HG02840 (cell line): ENCODE results near the gene KCNMA1.

Experiments
- ATAC-seq: cut with Tn5 transposase; IDR thresholded peaks from one replicate; pipeline ENCODE4 v1.9.1; 2021; ENCODE audit warnings: mild to moderate bottlenecking, moderate library complexity, moderate number of reproducible peaks; ENCODE audit not compliant: unreplicated experiment, low FRiP score

KCNMA1 gene

GRCh38 chr10:77410523-77410922 is 227.1 kb downstream of the KCNMA1 start:
- ATAC-seq, result no peak

GRCh38 chr10:77409697-77410471 is 227.7 kb downstream of the KCNMA1 start:
- no peak for ATAC-seq

- no peak for ATAC-seq
Measured at GRCh38 chr10:77408259-77408658, 229.3 kb downstream of the KCNMA1 start.

- no peak for ATAC-seq
Measured at GRCh38 chr10:77406764-77407430, 230.7 kb downstream of the KCNMA1 start.

GRCh38 chr10:77405771-77406241 is 231.8 kb downstream of the KCNMA1 start:
- no peak for ATAC-seq

- ATAC-seq, result no peak
Measured at GRCh38 chr10:77404810-77405209, 232.8 kb downstream of the KCNMA1 start.

- ATAC-seq, result no peak
Measured at GRCh38 chr10:77403761-77404160, 233.8 kb downstream of the KCNMA1 start.

- no peak for ATAC-seq
Measured at GRCh38 chr10:77401683-77402082, 235.9 kb downstream of the KCNMA1 start.

- no peak for ATAC-seq
Measured at GRCh38 chr10:77400033-77400432, 237.6 kb downstream of the KCNMA1 start.

GRCh38 chr10:77398986-77399755 is 238.4 kb downstream of the KCNMA1 start:
- no peak for ATAC-seq

- no peak for ATAC-seq
Measured at GRCh38 chr10:77398558-77398957, 239.1 kb downstream of the KCNMA1 start.

- ATAC-seq, result no peak
Measured at GRCh38 chr10:77397103-77397502, 240.5 kb downstream of the KCNMA1 start.

GRCh38 chr10:77396290-77396689 is 241.3 kb downstream of the KCNMA1 start:
- no peak for ATAC-seq

- no peak for ATAC-seq
Measured at GRCh38 chr10:77393821-77394501, 243.6 kb downstream of the KCNMA1 start.

GRCh38 chr10:77393411-77393810 is 244.2 kb downstream of the KCNMA1 start:
- ATAC-seq, result no peak

- no peak for ATAC-seq
Measured at GRCh38 chr10:77392851-77393250, 244.8 kb downstream of the KCNMA1 start.

- no peak for ATAC-seq
Measured at GRCh38 chr10:77392236-77392721, 245.3 kb downstream of the KCNMA1 start.

- ATAC-seq, result no peak
Measured at GRCh38 chr10:77391605-77392235, 245.9 kb downstream of the KCNMA1 start.

- no peak for ATAC-seq
Measured at GRCh38 chr10:77390481-77390891, 247.1 kb downstream of the KCNMA1 start.

GRCh38 chr10:77388571-77389100 is 249.0 kb downstream of the KCNMA1 start:
- no peak for ATAC-seq
